GM12892 (cell line): ENCODE data around the gene NKAIN2.

Experiments used
- POLR2A ChIP-seq: IDR thresholded peaks from 2 replicates; pipeline ENCODE4 v1.6.1; 2011; ENCODE audit warnings: low read depth, low read length, control low read depth
- POLR2AphosphoS5 ChIP-seq: IDR thresholded peaks from 2 replicates; pipeline ENCODE4 v1.6.1; 2011; ENCODE audit warnings: low read depth, low read length, control low read depth

- TF ChIP-seq POLR2A, result no peak
- TF ChIP-seq POLR2AphosphoS5, result no peak
These were observed 796.0 kb downstream of the NKAIN2 start for GRCh38 chr6:124599656-124600055.
